Subcutaneous abdominal adipose tissue (tissue), 5 donors: ENCODE measurements around the gene ETV6.
A peak's percentile ranks its signal among the peaks of the same experiment; 100 is the strongest.

Source experiments
- H3K27ac ChIP-seq: one replicate; pipeline ENCODE4 v1.7.0; 2013; ENCODE audit warnings: low read depth, mild to moderate bottlenecking, inconsistent platforms, low read length, moderate library complexity
- H3K27me3 ChIP-seq, 5 donors: one replicate each; pipeline ENCODE4 v1.7.0; 2013; ENCODE audit warnings: low read length in 5 of 5, inconsistent platforms in 1 of 5; ENCODE audit not compliant: control insufficient read depth in 5 of 5, insufficient read depth in 4 of 5
- H3K36me3 ChIP-seq, 5 donors: one replicate each; pipeline ENCODE4 v1.7.0; 2013; ENCODE audit warnings: low read length in 5 of 5; ENCODE audit not compliant: control insufficient read depth in 5 of 5, insufficient read depth in 5 of 5
- H3K4me1 ChIP-seq, 5 donors: one replicate each; pipeline ENCODE4 v1.7.0; 2013; ENCODE audit warnings: low read length in 5 of 5, mild to moderate bottlenecking in 3 of 5, moderate library complexity in 1 of 5; ENCODE audit not compliant: control insufficient read depth in 5 of 5, insufficient read depth in 5 of 5
- H3K4me3 ChIP-seq, 5 donors: one replicate each; pipeline ENCODE4 v1.7.0; 2013; ENCODE audit warnings: low read length in 5 of 5, low read depth in 1 of 5
- H3K9ac ChIP-seq, 5 donors: one replicate each; pipeline ENCODE4 v1.7.0; 2013; ENCODE audit warnings: low read length in 5 of 5, mild to moderate bottlenecking in 4 of 5, moderate library complexity in 3 of 5
- H3K9me3 ChIP-seq, 5 donors: one replicate each; pipeline ENCODE4 v1.7.0; 2013; ENCODE audit warnings: low read length in 5 of 5; ENCODE audit not compliant: control insufficient read depth in 5 of 5
- donor health status: healthy.
- donor health status: healthy.
- donor health status: healthy.
- donor health status: healthy.
- donor health status: healthy.

The ETV6 gene

GRCh38 chr12:11877102-11877826, 227.8 kb downstream of the ETV6 start:
- no peak overlapping the region for H3K9ac ChIP-seq
- H3K36me3 ChIP-seq = peaks cover 0 to 3% (median 0%) of the 10 kb centered on the region in 5 donors
- no peaks in the 10 kb centered on the region for H3K9me3 ChIP-seq
- H3K4me1 ChIP-seq = peaks cover 6 to 49% (median 18%) of the 10 kb centered on the region in 5 donors
- no peaks in the 10 kb centered on the region for H3K27me3 ChIP-seq
- no peak overlapping the region for H3K4me3 ChIP-seq
- no peak overlapping the region for H3K27ac ChIP-seq

- no peaks in the 10 kb centered on the region for H3K9me3 ChIP-seq
- peaks cover 6 to 57% (median 26%) of the 10 kb centered on the region in 5 donors for H3K4me1 ChIP-seq
Observed at GRCh38 chr12:11877869-11878780, 228.7 kb downstream of the ETV6 start.

GRCh38 chr12:11879306-11879705, 229.8 kb downstream of the ETV6 start:
- Histone ChIP-seq H3K4me3 (no peak overlapping the region), H3K27me3 (no peaks in the 10 kb centered on the region), H3K4me1 (peaks cover 6 to 66% (median 34%) of the 10 kb centered on the region in 5 donors), H3K36me3 (no peaks in the 10 kb centered on the region), H3K27ac (no peak overlapping the region), H3K9ac (no peak overlapping the region), H3K9me3 (no peaks in the 10 kb centered on the region)

More at GRCh38 chr12:11877869-11878780, 228.7 kb downstream of the ETV6 start:
- peaks cover 0 to 3% (median 0%) of the 10 kb centered on the region in 5 donors for H3K36me3 ChIP-seq
- H3K27me3 ChIP-seq = no peaks in the 10 kb centered on the region
- H3K9ac ChIP-seq = no peak overlapping the region
- peak overlapping the region; percentile 26 for H3K27ac ChIP-seq
- H3K4me3 ChIP-seq = no peak overlapping the region

- H3K4me1 ChIP-seq = peaks cover 10 to 73% (median 43%) of the 10 kb centered on the region in 5 donors
- no peaks in the 10 kb centered on the region for H3K9me3 ChIP-seq
- H3K36me3 ChIP-seq = no peaks in the 10 kb centered on the region
- H3K27me3 ChIP-seq = no peaks in the 10 kb centered on the region
- no peak overlapping the region for H3K27ac ChIP-seq
- H3K9ac ChIP-seq = no peak overlapping the region
- no peak overlapping the region for H3K4me3 ChIP-seq
Observed at GRCh38 chr12:11880381-11880780, 230.9 kb downstream of the ETV6 start.

GRCh38 chr12:11881835-11882234, 232.4 kb downstream of the ETV6 start:
- Histone ChIP-seq H3K4me3 (no peak overlapping the region), H3K36me3 (peaks cover 0 to 9% (median under 1%) of the 10 kb centered on the region in 5 donors), H3K4me1 (peaks cover 9 to 72% (median 36%) of the 10 kb centered on the region in 5 donors), H3K9ac (no peak overlapping the region), H3K27me3 (no peaks in the 10 kb centered on the region), H3K27ac (no peak overlapping the region), H3K9me3 (no peaks in the 10 kb centered on the region)

GRCh38 chr12:11882301-11883019, 233.0 kb downstream of the ETV6 start:
- no peak overlapping the region for H3K27ac ChIP-seq

GRCh38 chr12:11884116-11884515, 234.6 kb downstream of the ETV6 start:
- Histone ChIP-seq H3K27ac (peak overlapping the region; percentile 74), H3K4me3 (peak overlapping the region in 3 of 5 donors; percentile 21 to 35 (median 23)), H3K4me1 (peaks cover 4 to 51% (median 28%) of the 10 kb centered on the region in 5 donors), H3K9me3 (no peaks in the 10 kb centered on the region), H3K36me3 (peaks cover 7 to 25% (median 8%) of the 10 kb centered on the region in 5 donors), H3K9ac (peak overlapping the region in 4 of 5 donors; percentile 21 to 70 (median 22)), H3K27me3 (no peaks in the 10 kb centered on the region)

More at GRCh38 chr12:11882301-11883019, 233.0 kb downstream of the ETV6 start:
- no peak overlapping the region for H3K4me3 ChIP-seq
- H3K36me3 ChIP-seq = peaks cover 0 to 13% (median 4%) of the 10 kb centered on the region in 5 donors
- no peaks in the 10 kb centered on the region for H3K27me3 ChIP-seq
- H3K4me1 ChIP-seq = peaks cover 9 to 68% (median 36%) of the 10 kb centered on the region in 5 donors
- H3K9me3 ChIP-seq = no peaks in the 10 kb centered on the region
- no peak overlapping the region for H3K9ac ChIP-seq

GRCh38 chr12:11884706-11885105, 235.2 kb downstream of the ETV6 start:
- Histone ChIP-seq H3K27me3 (no peaks in the 10 kb centered on the region), H3K4me1 (peaks cover 4 to 46% (median 28%) of the 10 kb centered on the region in 5 donors), H3K4me3 (peak overlapping the region in 2 of 5 donors; percentile 21 to 23), H3K36me3 (peaks cover 7 to 25% (median 8%) of the 10 kb centered on the region in 5 donors), H3K9ac (peak overlapping the region in 3 of 5 donors; percentile 23 to 54 (median 29)), H3K9me3 (no peaks in the 10 kb centered on the region), H3K27ac (peak overlapping the region; percentile 74)

- H3K4me3 ChIP-seq = peak overlapping the region in 1 of 5 donors; percentile 10
- peak overlapping the region in 3 of 5 donors; percentile 23 to 54 (median 29) for H3K9ac ChIP-seq
- H3K4me1 ChIP-seq = peaks cover 4 to 39% (median 28%) of the 10 kb centered on the region in 5 donors
Observed at GRCh38 chr12:11885261-11886038, 236.0 kb downstream of the ETV6 start.

More at GRCh38 chr12:11885261-11886038, 236.0 kb downstream of the ETV6 start:
- Histone ChIP-seq H3K9me3 (no peaks in the 10 kb centered on the region), H3K27ac (peak overlapping the region; percentile 74), H3K27me3 (no peaks in the 10 kb centered on the region), H3K36me3 (peaks cover 7 to 25% (median 8%) of the 10 kb centered on the region in 5 donors)
